Neural cell (in vitro differentiated cells): ENCODE data around the gene GOLGA2. TPM values are rescaled to one million over a fixed set of nuclear protein-coding genes. Genes with fewer than 3 reads are reported as not detected.

Experiments used
- H2AFZ ChIP-seq: fragments of 200-600, 300-800 bp; sonication (generic), shearing (Covaris generic); 2 replicates; pipeline ENCODE4 v1.6.0; 2014; ENCODE audit warnings: low read depth, mild to moderate bottlenecking, antibody characterized with exemption, low read length, moderate library complexity
- H3F3A ChIP-seq: fragments of 200-600 bp; shearing (Covaris generic); 2 replicates; pipeline ENCODE4 v1.6.1; 2016; ENCODE audit warnings: mild to moderate bottlenecking, moderate library complexity, mixed read lengths, antibody characterized with exemption, low read length; ENCODE audit not compliant: insufficient read depth, poor library complexity, severe bottlenecking
- H3K27ac ChIP-seq: fragments of 200-600, 300-800 bp; sonication (generic), shearing (Covaris generic); 2 replicates; pipeline ENCODE4 v1.5.1; 2014; ENCODE audit warnings: mild to moderate bottlenecking, low read length, moderate library complexity
- H3K27me3 ChIP-seq: fragments of 300-800, 200-600 bp; sonication (generic), shearing (Covaris generic); 2 replicates; pipeline ENCODE4 v1.6.0; 2014; ENCODE audit warnings: mild to moderate bottlenecking, low read depth, low read length, moderate library complexity; ENCODE audit not compliant: insufficient read depth
- H3K36me3 ChIP-seq: fragments of 300-800, 200-600 bp; sonication (generic), shearing (Covaris generic); 2 replicates; pipeline ENCODE4 v1.5.1; 2014; ENCODE audit warnings: mild to moderate bottlenecking, antibody characterized with exemption, low read length, moderate library complexity; ENCODE audit not compliant: insufficient read depth
- H3K4me2 ChIP-seq: fragments of 300-800, 200-600 bp; sonication (generic), shearing (Covaris generic); 2 replicates; pipeline ENCODE4 v1.6.0; 2014; ENCODE audit warnings: mild to moderate bottlenecking, low read length
- H3K4me3 ChIP-seq: fragments of 300-800, 200-600 bp; sonication (generic), shearing (Covaris generic); 2 replicates; pipeline ENCODE4 v1.5.1; 2014; ENCODE audit warnings: mild to moderate bottlenecking, low read length, moderate library complexity
- H3K79me2 ChIP-seq: fragments of 200-600 bp; shearing (Covaris generic); replicated peaks from 2 replicates; pipeline ENCODE4 v1.6.0; 2014; ENCODE audit warnings: mild to moderate bottlenecking, low read length, moderate library complexity; ENCODE audit not compliant: insufficient read depth
- H3K9ac ChIP-seq: fragments of 300-800, 200-600 bp; sonication (generic), shearing (Covaris generic); 2 replicates; pipeline ENCODE4 v1.6.1; 2016; ENCODE audit warnings: mild to moderate bottlenecking, low read length, mixed read lengths
- H3K9me2 ChIP-seq: fragments of 200-600 bp; shearing (Covaris generic); 2 replicates; pipeline ENCODE4 v1.6.1; 2016; ENCODE audit warnings: mild to moderate bottlenecking, low read length, mixed read lengths; ENCODE audit not compliant: insufficient read depth
- H3K9me3 ChIP-seq: fragments of 200-600, 300-800 bp; sonication (generic), shearing (Covaris generic); 2 replicates; pipeline ENCODE4 v1.6.1; 2016; ENCODE audit warnings: mild to moderate bottlenecking, mixed run types, low read length, moderate library complexity, mixed read lengths
- H4K20me1 ChIP-seq: fragments of 200-600 bp; shearing (Covaris generic); 2 replicates; pipeline ENCODE4 v1.6.1; 2016; ENCODE audit warnings: mild to moderate bottlenecking, mixed run types; ENCODE audit not compliant: insufficient read depth
- CTCF ChIP-seq: fragments of 450-650 bp; IDR thresholded peaks from 2 replicates; pipeline ENCODE4 v1.5.1; 2014; ENCODE audit warnings: antibody characterized with exemption, mild to moderate bottlenecking, moderate library complexity; ENCODE audit not compliant: poor library complexity, severe bottlenecking
- EP300 ChIP-seq: fragments of 450-650 bp; conservative IDR thresholded peaks from 2 replicates; pipeline ENCODE4 v1.6.1; 2014; ENCODE audit warnings: antibody characterized with exemption, mild to moderate bottlenecking, moderate library complexity; ENCODE audit not compliant: poor library complexity, severe bottlenecking
- EZH2 ChIP-seq: fragments of 200-600, 300-800 bp; shearing (Covaris generic), sonication (generic); IDR thresholded peaks from 2 replicates; pipeline ENCODE4 v1.6.1; 2014; ENCODE audit warnings: antibody characterized with exemption, low read length, borderline replicate concordance, mild to moderate bottlenecking; ENCODE audit not compliant: insufficient read depth, poor library complexity, severe bottlenecking
- MXI1 ChIP-seq: fragments of 450-650 bp; conservative IDR thresholded peaks from 2 replicates; pipeline ENCODE4 v1.6.1; 2014; ENCODE audit warnings: antibody characterized with exemption, mild to moderate bottlenecking; ENCODE audit not compliant: poor library complexity, severe bottlenecking
- POLR2AphosphoS5 ChIP-seq: IDR thresholded peaks from 2 replicates; pipeline ENCODE4 v1.6.1; 2012
- RAD21 ChIP-seq: fragments of 450-650 bp; conservative IDR thresholded peaks from 2 replicates; pipeline ENCODE4 v1.6.1; 2014; ENCODE audit warnings: antibody characterized with exemption, mild to moderate bottlenecking, moderate library complexity
- REST ChIP-seq: IDR thresholded peaks from 2 replicates; pipeline ENCODE4 v1.6.1; 2012; ENCODE audit warnings: borderline replicate concordance
- SMC3 ChIP-seq: fragments of 450-650 bp; conservative IDR thresholded peaks from 2 replicates; pipeline ENCODE4 v1.6.1; 2014; ENCODE audit warnings: antibody characterized with exemption, mild to moderate bottlenecking, moderate library complexity; ENCODE audit not compliant: poor library complexity
- TAF1 ChIP-seq: IDR thresholded peaks from 2 replicates; pipeline ENCODE4 v1.6.1; 2012; ENCODE audit warnings: low read depth
- polyA plus RNA-seq: library from polyadenylated mRNA; depleted of rRNA; stranded (reverse); fragments of >200 nt; gene quantifications from 2 replicates; pipeline ENCODE4 v1.2.3, GENCODE V29; 2014

GOLGA2 gene
- polyA plus RNA-seq, 1 donor from 2014 or later, result 46.3 TPM

- no peak overlapping the region for H3K4me3 ChIP-seq
- no peaks in the 10 kb centered on the region for H3F3A ChIP-seq
- TF ChIP-seq TAF1 (no peak), SMC3 (no peak), EP300 (no peak), EZH2 (no peak), POLR2AphosphoS5 (peak; percentile 26), MXI1 (no peak)
- H3K9me2 ChIP-seq, result no peaks in the 10 kb centered on the region
- H3K9ac ChIP-seq, result no peak overlapping the region
- H3K79me2 ChIP-seq, result no peaks in the 10 kb centered on the region
- H3K36me3 ChIP-seq, result no peaks in the 10 kb centered on the region
- no peak overlapping the region for H3K27ac ChIP-seq
- H2AFZ ChIP-seq, result no peak overlapping the region
- no peaks in the 10 kb centered on the region for H4K20me1 ChIP-seq
- no peaks in the 10 kb centered on the region for H3K9me3 ChIP-seq
- no peaks in the 10 kb centered on the region for H3K27me3 ChIP-seq
- H3K4me2 ChIP-seq, result no peak overlapping the region
These were observed 18.6 kb downstream of the GOLGA2 start for GRCh38 chr9:128257086-128257825.

GRCh38 chr9:128254855-128255759 lies 20.7 kb downstream of the GOLGA2 start:
- no peak overlapping the region for H2AFZ ChIP-seq

More at GRCh38 chr9:128254855-128255759, 20.7 kb downstream of the GOLGA2 start:
- TF ChIP-seq EP300 (no peak), EZH2 (no peak), TAF1 (no peak), CTCF (peak; percentile 73), RAD21 (no peak), POLR2AphosphoS5 (no peak), SMC3 (peak; percentile 31), MXI1 (no peak), REST (no peak)
- no peaks in the 10 kb centered on the region for H3F3A ChIP-seq
- no peaks in the 10 kb centered on the region for H3K27me3 ChIP-seq
- H3K9ac ChIP-seq, result no peak overlapping the region
- H3K79me2 ChIP-seq, result no peaks in the 10 kb centered on the region
- H3K9me3 ChIP-seq, result no peaks in the 10 kb centered on the region
- no peak overlapping the region for H3K4me3 ChIP-seq
- H3K4me2 ChIP-seq, result no peak overlapping the region
- H3K27ac ChIP-seq, result no peak overlapping the region
- H3K36me3 ChIP-seq, result no peaks in the 10 kb centered on the region
- H4K20me1 ChIP-seq, result no peaks in the 10 kb centered on the region
- no peaks in the 10 kb centered on the region for H3K9me2 ChIP-seq
